A673 (cell line): ENCODE measurements around the gene ZNF296. TPM values are rescaled to one million over a fixed set of nuclear protein-coding genes. Genes with fewer than 3 reads are reported as not detected.

Source experiments
- BruUV-seq: library from RNA; stranded (reverse); fragments of 400-500 nt; replicated peaks from 2 replicates; lab custom pipeline; 2021; lab: Mats Ljungman, UMichigan
- CTCF ChIA-PET: fragments of 300-600 bp; sonication (Branson Sonifier 250); formaldehyde crosslinking; loops from one replicate; lab custom pipeline; 2022; ENCODE audit warnings: antibody characterized with exemption; lab: Charles Lee
- POLR2A ChIA-PET: fragments of 300-600 bp; sonication (Branson Sonifier 250); formaldehyde crosslinking; loops from one replicate; lab custom pipeline; 2022; ENCODE audit warnings: antibody characterized with exemption; ENCODE audit not compliant: low non-redundant PET; lab: Charles Lee
- DNase-seq: peaks from one replicate; pipeline ENCODE4 v3.0.0-alpha.2; 2015; ENCODE audit warnings: low spot score
- H3K27ac ChIP-seq: fragments of 200-600 bp; sonication (generic); 2 replicates; pipeline ENCODE4 v1.5.1; 2016; ENCODE audit warnings: mixed run types, low read depth, mild to moderate bottlenecking, mixed read lengths, antibody characterized with exemption, low read length; ENCODE audit not compliant: poor library complexity, severe bottlenecking
- H3K27me3 ChIP-seq: fragments of 200-600 bp; sonication (generic); replicated peaks from 2 replicates; pipeline ENCODE4 v1.6.1; 2017; ENCODE audit warnings: mixed run types, low read depth, mild to moderate bottlenecking, mixed read lengths, antibody characterized with exemption, low read length; ENCODE audit not compliant: insufficient read depth, poor library complexity
- H3K36me3 ChIP-seq: fragments of 200-600 bp; sonication (generic); 2 replicates; pipeline ENCODE4 v1.6.1; 2016; ENCODE audit warnings: mixed run types, mild to moderate bottlenecking, mixed read lengths, antibody characterized with exemption, low read length; ENCODE audit not compliant: insufficient read depth, poor library complexity, severe bottlenecking
- H3K4me1 ChIP-seq: fragments of 200-600 bp; sonication (generic); 2 replicates; pipeline ENCODE4 v1.6.1; 2017; ENCODE audit warnings: mixed run types, mild to moderate bottlenecking, mixed read lengths, antibody characterized with exemption, low read length; ENCODE audit not compliant: insufficient read depth, poor library complexity, severe bottlenecking
- H3K4me3 ChIP-seq: fragments of 200-600 bp; sonication (generic); 2 replicates; pipeline ENCODE4 v1.5.1; 2016; ENCODE audit warnings: low read depth, mixed run types, mild to moderate bottlenecking, mixed read lengths, low read length; ENCODE audit not compliant: poor library complexity, severe bottlenecking
- H3K9me3 ChIP-seq: fragments of 200-600 bp; sonication (generic); 2 replicates; pipeline ENCODE4 v1.6.1; 2016; ENCODE audit warnings: mixed run types, low read depth, mild to moderate bottlenecking, mixed read lengths, antibody characterized with exemption, low read length; ENCODE audit not compliant: poor library complexity, severe bottlenecking
- EZH2 ChIP-seq: fragments of 200-600 bp; sonication (generic); IDR thresholded peaks from 2 replicates; pipeline ENCODE4 v1.6.1; 2017; ENCODE audit warnings: borderline replicate concordance, low read depth, mild to moderate bottlenecking, mixed read lengths, antibody characterized with exemption, low read length; ENCODE audit not compliant: poor library complexity, severe bottlenecking
- intact Hi-C: fragments of 100-400 bp; cut with micrococcal nuclease; formaldehyde crosslinking; loops from one replicate; pipeline ENCODE4 v1.10.0; 2022; ENCODE audit not compliant: unreplicated experiment
- total RNA-seq: library from RNA; stranded (reverse); gene quantifications from 2 replicates; pipeline ENCODE4 v1.2.3, GENCODE V29; 2021
- TF ChIP-seq, protein P1 (sequence below): fragments of 300-800, 200-600 bp; sonication (generic); conservative IDR thresholded peaks from 2 replicates; pipeline ENCODE4 v1.5.1; 2017; ENCODE audit warnings: low read depth, mild to moderate bottlenecking, antibody characterized with exemption, low read length, moderate library complexity, mixed read lengths

ZNF296 gene
- total RNA-seq, 1 experiment from 2014 or later = 3.0 TPM

DNA sequence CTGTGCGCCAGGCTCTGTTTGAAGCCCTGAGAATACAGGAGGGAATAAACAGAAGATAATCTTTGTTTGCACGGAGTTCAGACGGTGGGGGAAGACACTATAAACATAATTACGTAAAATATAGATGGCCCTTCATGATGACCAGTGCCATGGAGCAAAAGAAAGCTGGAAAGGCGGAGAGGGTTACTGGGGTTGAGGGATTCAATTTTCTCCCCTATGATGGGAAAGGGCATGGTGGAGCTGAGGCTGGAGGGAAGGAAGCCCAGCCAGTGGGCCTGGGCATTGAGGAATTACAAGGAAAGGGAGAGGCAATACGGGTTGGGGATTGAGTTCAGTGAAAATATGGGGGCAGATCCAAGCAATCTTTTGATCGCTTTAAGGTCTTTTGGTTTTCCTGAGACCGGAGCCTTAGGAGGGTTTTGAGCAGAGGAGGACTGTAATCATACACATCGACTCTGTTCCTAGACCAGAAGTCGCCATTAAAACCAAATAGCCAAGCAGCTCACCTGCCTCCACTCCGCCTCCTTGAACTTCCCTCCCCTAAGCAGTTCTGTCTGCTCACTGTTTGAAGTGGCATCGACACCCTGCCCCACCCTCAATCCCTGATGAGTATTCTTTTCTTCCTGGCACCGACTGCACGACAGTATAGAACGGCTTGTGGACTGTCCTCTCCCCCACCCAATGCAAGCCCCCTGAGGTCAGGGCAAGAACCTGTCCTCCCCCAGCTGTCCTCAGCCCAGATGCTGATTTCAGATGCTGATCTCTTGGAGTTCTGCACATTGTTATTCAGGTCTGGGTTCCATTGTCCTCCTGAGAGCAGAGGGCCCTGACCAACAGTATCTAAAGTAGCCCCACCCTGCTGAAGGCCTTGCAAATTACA is 813 bp upstream of the ZNF296 start:
- ChIA-PET POLR2A (no interaction called here), CTCF (no interaction called here)
- Histone ChIP-seq H3K4me3 (peak overlapping the region; percentile 50), H3K27ac (no peak overlapping the region), H3K9me3 (no peaks in the 10 kb centered on the region), H3K36me3 (peaks cover 5% of the 10 kb centered on the region), H3K4me1 (peaks cover 11% of the 10 kb centered on the region), H3K27me3 (no peaks in the 10 kb centered on the region)
- BruUV-seq = no TSS peak
- no peak for TF ChIP-seq EZH2
- TF ChIP-seq, protein P1, sequence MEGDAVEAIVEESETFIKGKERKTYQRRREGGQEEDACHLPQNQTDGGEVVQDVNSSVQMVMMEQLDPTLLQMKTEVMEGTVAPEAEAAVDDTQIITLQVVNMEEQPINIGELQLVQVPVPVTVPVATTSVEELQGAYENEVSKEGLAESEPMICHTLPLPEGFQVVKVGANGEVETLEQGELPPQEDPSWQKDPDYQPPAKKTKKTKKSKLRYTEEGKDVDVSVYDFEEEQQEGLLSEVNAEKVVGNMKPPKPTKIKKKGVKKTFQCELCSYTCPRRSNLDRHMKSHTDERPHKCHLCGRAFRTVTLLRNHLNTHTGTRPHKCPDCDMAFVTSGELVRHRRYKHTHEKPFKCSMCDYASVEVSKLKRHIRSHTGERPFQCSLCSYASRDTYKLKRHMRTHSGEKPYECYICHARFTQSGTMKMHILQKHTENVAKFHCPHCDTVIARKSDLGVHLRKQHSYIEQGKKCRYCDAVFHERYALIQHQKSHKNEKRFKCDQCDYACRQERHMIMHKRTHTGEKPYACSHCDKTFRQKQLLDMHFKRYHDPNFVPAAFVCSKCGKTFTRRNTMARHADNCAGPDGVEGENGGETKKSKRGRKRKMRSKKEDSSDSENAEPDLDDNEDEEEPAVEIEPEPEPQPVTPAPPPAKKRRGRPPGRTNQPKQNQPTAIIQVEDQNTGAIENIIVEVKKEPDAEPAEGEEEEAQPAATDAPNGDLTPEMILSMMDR = no peak
- no peak for DNase-seq
- intact Hi-C loops = no loop called here

DNA sequence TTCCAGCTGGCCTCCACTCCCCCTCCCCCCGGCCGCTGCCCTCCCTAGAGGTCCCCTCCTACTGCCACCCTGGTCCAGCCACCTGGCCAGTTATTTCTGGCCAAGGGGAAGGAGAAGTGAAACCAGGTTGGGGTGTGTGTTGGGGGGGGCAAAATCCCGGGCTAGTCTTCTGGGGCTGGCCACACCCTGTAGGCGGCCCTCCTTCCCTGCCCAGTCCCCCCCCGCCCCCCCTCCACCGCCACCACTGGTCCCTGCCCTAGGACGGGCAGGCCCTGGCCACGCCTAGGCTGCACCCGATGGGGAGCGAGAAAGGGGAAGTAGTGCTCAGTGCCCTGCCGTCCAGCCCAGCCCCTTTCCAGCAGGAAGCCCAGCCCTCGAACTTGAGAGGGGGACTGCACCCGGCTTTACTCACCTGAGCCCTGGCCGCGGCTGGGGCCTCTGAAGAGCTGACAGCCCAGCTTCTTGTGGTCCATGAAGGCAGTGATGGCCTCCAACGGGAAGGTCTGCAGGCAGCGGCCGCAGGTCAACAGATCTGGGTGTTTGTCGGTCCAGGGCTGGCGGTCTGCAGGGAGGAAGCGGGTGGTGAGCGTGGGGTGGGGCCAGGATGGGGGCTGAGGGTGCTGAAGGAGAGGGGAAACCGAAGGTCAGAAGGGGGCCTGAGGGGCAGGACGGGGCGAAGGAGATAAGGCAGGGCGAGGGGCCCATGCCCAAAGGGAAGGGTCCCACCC is 813 bp downstream of the ZNF296 start:
- no TSS peak for BruUV-seq
- H3K27me3 ChIP-seq = no peaks in the 10 kb centered on the region
- POLR2A ChIA-PET = no interaction called here
- H3K36me3 ChIP-seq = peaks cover 3% of the 10 kb centered on the region
- TF ChIP-seq, protein P1 = no peak
- TF ChIP-seq EZH2 = no peak
- H3K9me3 ChIP-seq = no peaks in the 10 kb centered on the region
- CTCF ChIA-PET = no interaction called here
- H3K4me3 ChIP-seq = peak overlapping the region; percentile 50
- H3K4me1 ChIP-seq = peaks cover 11% of the 10 kb centered on the region
- no peak for DNase-seq
- no peak overlapping the region for H3K27ac ChIP-seq
- intact Hi-C loops = no loop called here

DNA sequence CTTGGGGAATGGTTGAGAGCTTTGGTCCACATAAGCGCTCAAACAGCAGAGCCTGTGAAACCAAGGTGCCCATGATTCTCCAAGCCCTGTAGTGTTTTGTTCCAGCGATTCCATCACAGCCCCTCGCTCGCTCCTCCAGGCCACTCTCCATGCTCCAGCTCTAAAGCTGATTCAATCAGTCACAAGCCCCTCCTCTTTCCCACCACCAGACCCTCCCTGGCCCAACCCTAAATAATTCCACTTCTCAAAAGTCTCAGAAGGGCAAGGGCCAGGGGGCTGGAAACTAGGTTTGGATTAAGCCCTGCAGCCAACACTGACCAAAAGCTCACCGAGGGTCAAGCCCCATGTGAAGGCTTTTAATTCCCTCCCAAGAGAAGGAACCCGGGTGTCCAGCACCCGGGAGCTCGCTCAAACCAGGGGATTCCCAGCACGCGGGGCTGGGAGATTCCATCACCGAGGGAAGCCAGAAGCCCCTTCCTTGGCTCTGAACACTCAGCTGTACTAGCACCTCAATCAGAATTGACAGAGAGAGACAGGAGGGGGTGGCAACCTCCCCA is 1.5 kb downstream of the ZNF296 start:
- POLR2A ChIA-PET = no interaction called here
- H3K9me3 ChIP-seq = no peaks in the 10 kb centered on the region
- H3K36me3 ChIP-seq = peaks cover 9% of the 10 kb centered on the region
- DNase-seq = no peak
- TF ChIP-seq, protein P1 = no peak
- no peak for TF ChIP-seq EZH2
- intact Hi-C loops = no loop called here
- TSS peak; percentile 52 for BruUV-seq
- no peak overlapping the region for H3K4me3 ChIP-seq
- H3K27ac ChIP-seq = no peak overlapping the region
- H3K27me3 ChIP-seq = no peaks in the 10 kb centered on the region
- CTCF ChIA-PET = no interaction called here
- peaks cover 11% of the 10 kb centered on the region for H3K4me1 ChIP-seq
